HG02759 (cell line): ENCODE measurements around the gene MAMLD1.

Experiments
- ATAC-seq: cut with Tn5 transposase; IDR thresholded peaks from one replicate; pipeline ENCODE4 v1.9.1; 2021; ENCODE audit warnings: mild to moderate bottlenecking, moderate library complexity; ENCODE audit not compliant: unreplicated experiment

Gene MAMLD1

GRCh38 chrX:150352114-150352513, 11.0 kb upstream of the MAMLD1 start:
- ATAC-seq, result no peak

- ATAC-seq, result no peak
These were observed 10.5 kb upstream of the MAMLD1 start for GRCh38 chrX:150352581-150352980.

GRCh38 chrX:150355913-150356312, 7.2 kb upstream of the MAMLD1 start:
- no peak for ATAC-seq

- no peak for ATAC-seq
These were observed 5.3 kb upstream of the MAMLD1 start for GRCh38 chrX:150357790-150358189.

GRCh38 chrX:150358651-150359050, 4.5 kb upstream of the MAMLD1 start:
- no peak for ATAC-seq

GRCh38 chrX:150360331-150360730, 2.8 kb upstream of the MAMLD1 start:
- no peak for ATAC-seq

GRCh38 chrX:150361070-150361776, 1.9 kb upstream of the MAMLD1 start:
- ATAC-seq, result no peak

GRCh38 chrX:150361777-150362351, 1.3 kb upstream of the MAMLD1 start:
- no peak for ATAC-seq

- no peak for ATAC-seq
These were observed 637 bp downstream of the MAMLD1 start for GRCh38 chrX:150363561-150364346.

GRCh38 chrX:150364347-150365050, 1.4 kb downstream of the MAMLD1 start:
- no peak for ATAC-seq

GRCh38 chrX:150365051-150365989, 2.2 kb downstream of the MAMLD1 start:
- ATAC-seq, result no peak

GRCh38 chrX:150365990-150366911, 3.1 kb downstream of the MAMLD1 start:
- no peak for ATAC-seq

GRCh38 chrX:150366951-150367545, 3.9 kb downstream of the MAMLD1 start:
- ATAC-seq, result no peak

GRCh38 chrX:150370589-150371312, 7.6 kb downstream of the MAMLD1 start:
- no peak for ATAC-seq

- ATAC-seq, result no peak
These were observed 8.8 kb downstream of the MAMLD1 start for GRCh38 chrX:150371877-150372276.

- ATAC-seq, result no peak
These were observed 9.2 kb downstream of the MAMLD1 start for GRCh38 chrX:150372280-150372679.

- no peak for ATAC-seq
These were observed 9.6 kb downstream of the MAMLD1 start for GRCh38 chrX:150372756-150373155.

- ATAC-seq, result no peak
These were observed 12.2 kb downstream of the MAMLD1 start for GRCh38 chrX:150375243-150375770.
